OCI-M2 (cell line): Measurements from ENCODE around the gene RHOH.
"Not testable (repeated sequence)": the region's sequence is repeated elsewhere in the genome, so short reads cannot be mapped to it uniquely, and the experiment has no call there.

ENCODE experiments used
- DNase-seq: peaks from one replicate; lab custom pipeline; 2025; ENCODE audit not compliant: unreplicated experiment; lab: John Stamatoyannopoulos, UW

RHOH gene

GRCh38 chr4:40196724-40197281 is at the start of gene RHOH:
RHOH (plus strand) TSS chr4:40197031; CDS start chr4:40243387, 46,356 bp downstream.
- no peak for DNase-seq

- not testable (repeated sequence) for DNase-seq
Observed at GRCh38 chr4:40147490-40147889, 49.3 kb upstream of the RHOH start.

DNA sequence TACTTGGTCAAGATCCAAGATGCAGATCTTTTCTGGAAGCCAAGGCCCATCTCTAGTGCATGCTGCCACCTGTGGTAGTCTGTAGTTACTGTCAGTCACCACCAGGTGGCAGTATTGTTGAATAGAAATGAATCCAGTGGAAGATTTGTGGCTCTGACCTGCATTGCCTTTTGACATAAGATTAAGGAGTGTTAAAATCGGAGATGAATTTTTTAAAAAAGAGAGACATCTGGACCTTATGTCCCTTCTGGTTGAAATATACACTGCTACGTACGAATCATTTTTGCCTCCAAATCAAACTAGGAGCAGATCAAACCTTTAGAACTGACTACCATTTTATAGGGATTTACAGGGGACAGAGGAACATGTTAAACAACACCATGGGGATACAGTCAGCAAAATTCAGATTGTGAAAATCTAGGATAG is 46.9 kb upstream of the RHOH start:
- DNase-seq = peak; percentile 8

GRCh38 chr4:40150932-40151331 is 45.9 kb upstream of the RHOH start:
- no peak for DNase-seq

GRCh38 chr4:40152637-40153036 is 44.2 kb upstream of the RHOH start:
- no peak for DNase-seq

- DNase-seq = no peak
Observed at GRCh38 chr4:40157436-40157835, 39.4 kb upstream of the RHOH start.

DNA sequence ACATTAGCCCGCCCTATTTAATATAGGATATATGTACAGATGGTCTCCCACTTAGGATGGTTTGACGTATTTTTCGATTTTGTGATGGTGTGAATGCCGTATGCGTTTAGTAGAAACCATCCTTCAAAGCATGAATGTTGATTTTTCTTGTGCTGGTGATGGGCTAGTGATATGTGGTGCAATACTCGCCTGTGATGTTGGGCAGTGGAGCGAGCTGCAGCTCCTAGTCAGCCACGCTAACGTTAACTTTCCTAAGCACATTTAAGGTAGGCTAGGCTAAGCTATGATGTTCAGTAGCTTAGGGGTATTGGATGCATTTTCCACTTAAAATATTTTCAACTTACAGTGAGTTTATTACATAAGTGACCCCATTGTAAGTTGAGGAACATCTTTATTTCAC is 36.6 kb upstream of the RHOH start:
- DNase-seq = no peak

DNA sequence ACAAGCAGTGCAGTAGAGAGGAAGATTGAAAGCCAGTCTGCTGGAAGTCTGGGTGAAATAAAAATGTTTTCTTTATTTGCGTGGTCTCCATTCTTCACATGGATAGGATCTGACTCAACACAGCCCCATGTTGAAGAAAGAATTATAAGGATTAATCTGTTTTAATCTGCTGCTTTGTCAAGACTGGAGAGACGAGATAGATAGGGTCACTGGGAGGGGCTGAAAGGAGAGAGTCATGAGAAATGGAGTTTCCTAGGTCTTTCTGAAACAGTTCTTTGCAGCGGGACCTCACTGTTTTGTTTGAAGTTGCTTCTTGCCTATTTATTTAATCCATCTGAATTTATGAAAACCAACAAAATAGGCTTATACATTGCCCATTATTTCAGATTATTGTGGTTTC is 32.4 kb upstream of the RHOH start:
- DNase-seq = no peak

DNA sequence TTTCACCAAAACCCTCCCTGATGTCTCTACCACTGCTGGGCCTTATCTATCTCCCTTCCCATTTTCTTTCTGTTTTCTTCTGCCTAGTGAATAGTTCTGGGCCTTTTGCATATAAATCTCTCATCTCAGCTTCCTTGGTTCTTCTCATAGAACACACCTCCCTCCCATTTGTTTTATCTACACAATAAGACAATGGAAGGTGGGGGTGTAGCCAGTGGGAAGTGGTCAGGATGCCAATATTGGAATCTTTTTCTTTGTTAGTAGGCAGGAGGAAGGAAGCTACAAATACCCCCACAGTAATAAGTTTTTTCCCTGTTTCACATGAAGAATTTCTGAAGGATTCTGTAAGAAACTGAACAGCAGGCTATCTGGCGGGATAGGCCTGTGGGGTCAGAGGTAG is 30.9 kb upstream of the RHOH start:
- DNase-seq = no peak

- no peak for DNase-seq
Observed at GRCh38 chr4:40168070-40168469, 28.8 kb upstream of the RHOH start.

- DNase-seq = no peak
Observed at GRCh38 chr4:40170588-40170987, 26.2 kb upstream of the RHOH start.

DNA sequence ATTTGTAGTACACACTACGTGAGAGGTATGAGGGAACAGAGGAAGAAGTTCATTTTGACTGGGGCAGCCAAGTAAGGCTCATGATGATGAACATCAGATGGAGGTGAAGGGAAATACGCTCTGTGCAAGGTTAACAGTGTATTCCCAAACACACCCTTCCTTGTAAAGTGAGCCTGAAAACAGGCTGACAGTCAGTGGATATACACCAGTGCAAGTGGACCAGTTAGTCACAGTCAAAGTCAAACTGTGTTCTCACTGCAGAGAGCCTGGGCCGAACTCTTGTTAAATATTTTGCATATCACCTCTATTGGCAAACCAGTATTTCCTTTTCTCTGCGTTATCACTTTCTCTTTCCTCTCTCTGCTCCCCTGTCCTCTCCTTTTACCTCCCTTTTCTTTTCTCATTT is 23.4 kb upstream of the RHOH start:
- DNase-seq = no peak

DNA sequence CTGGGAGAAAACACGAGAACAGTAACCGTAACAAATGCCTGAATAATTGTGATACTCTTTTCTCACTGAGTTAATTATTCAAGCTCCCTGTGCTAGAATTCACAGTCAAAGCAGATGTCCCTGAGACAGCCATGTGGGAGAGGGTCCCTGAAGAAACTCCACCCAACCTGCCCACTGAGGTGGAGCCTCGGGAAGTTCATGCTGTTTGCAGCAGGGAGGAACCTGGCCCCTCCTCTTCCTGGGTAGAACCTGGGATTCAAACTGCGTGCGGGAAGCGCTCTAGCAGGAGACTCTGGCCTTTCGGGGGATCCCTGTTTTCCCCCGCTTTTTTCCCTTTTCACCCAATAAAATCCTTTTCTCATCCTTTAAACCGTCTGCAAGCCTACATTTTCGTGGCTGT is 20.2 kb upstream of the RHOH start:
- DNase-seq = no peak

GRCh38 chr4:40177591-40177990 is 19.2 kb upstream of the RHOH start:
- no peak for DNase-seq

DNA sequence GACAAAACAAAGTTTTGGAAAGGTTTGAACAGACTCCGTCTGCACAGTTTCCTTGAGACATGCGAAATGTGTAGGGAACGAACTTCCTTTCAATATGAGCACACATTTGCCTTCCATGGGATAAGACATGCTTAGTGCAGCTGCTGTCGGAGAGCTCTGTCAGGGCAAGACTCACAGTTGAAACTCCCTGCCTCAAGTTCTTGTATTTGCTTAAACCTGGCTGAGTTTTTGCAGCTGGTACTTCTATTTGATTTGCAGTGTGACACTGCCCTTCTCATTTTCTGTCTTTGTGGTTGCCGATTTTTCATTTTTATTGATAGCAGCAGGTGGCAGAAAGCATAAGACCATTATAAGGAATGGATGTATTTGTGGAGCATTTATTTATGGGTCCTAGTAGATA is 18.2 kb upstream of the RHOH start:
- no peak for DNase-seq

- no peak for DNase-seq
Observed at GRCh38 chr4:40179360-40179759, 17.5 kb upstream of the RHOH start.

DNA sequence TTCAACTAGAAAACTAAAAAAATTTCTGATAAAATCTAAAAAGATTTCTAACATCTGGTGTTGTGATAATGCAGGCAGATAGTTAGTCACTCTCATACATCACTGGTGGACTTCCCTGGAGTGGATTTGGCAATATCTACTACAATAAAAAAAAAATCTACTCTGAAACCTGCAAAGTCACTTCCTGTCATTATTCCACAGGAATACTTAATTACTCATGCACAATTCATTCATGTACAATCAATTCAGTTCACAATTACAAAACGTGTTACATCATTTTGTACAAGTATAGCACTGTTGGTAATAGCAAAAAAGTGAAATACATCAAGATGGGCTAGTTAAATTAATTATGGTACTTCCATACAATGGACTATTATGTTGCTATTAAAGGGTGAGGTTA is 16.5 kb upstream of the RHOH start:
- no peak for DNase-seq

- DNase-seq = no peak
Observed at GRCh38 chr4:40182001-40182400, 14.8 kb upstream of the RHOH start.

DNA sequence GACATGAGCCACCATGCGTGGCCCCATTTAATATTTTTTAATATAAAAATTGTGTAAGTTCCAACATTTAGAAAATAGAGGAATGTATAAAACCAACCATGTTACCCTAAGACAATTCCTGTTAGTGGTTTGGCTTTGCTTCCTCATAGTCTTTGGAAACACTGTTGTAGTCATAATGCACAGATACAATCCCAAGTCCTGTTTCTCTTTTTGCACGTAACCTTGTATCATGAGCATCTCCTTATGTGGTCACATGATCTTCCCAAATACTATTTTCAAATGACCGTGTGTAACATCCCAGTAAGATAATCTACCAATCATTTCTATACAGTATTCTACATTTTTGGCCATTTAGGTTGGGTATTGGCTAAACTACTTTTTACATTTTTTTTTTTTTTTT is 13.9 kb upstream of the RHOH start:
- DNase-seq = no peak

DNA sequence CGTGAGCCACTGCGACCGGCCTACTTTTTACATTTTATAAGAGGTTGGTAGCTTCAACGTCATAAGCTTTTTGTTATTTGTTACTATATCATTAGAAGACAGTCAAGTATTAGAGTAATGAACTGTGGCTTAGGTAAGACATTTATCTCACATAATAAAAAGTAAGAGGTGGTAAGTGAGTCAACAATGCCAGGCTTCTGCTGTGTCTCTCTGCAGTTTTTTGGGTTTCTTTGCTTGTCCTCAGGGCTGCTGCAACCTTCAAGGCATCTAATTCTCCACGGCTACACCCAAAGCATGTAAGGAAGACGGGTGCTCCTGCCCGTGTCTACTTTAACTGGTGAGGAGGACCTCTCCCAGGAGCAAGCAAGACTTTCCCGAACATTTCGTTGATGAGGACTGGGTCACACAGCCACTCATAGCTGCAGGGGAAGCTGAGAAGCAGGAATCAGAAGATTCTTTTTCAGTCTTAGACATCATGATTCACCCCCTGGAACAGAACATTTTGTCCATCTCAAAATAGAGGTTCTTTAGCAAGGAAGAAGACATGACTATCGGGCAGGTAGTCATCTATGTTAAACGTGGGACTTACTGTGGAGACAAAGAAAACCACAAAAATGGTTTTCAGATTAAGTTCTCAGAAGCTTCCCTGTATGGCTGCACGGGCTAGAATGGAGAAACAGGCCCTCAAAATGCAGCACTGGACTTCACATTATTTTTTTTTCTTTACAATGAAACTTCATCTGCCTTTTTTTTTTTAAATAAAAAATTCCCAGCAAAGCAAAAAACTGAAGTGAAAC is 13.0 kb upstream of the RHOH start:
- DNase-seq = no peak

GRCh38 chr4:40185830-40186664 is 10.8 kb upstream of the RHOH start:
- DNase-seq = no peak

DNA sequence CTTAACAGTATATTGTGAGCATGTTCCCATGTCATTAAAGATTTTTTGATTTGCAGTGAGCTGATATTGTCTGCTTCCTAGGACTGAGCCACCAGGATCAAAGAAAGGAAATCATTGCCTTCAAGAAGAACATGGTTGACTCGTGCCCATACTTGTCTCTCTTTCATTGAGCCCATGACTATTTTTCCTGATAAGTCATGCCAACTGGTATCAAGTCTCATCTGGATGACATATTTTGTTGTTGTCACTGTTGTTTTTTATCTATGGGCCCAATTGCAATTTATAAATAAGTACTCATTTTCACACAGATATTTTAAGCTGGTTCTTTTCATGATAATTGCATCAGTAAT is 10.2 kb upstream of the RHOH start:
- DNase-seq = no peak
